ENCODE results near the gene MAP4.

DNA sequence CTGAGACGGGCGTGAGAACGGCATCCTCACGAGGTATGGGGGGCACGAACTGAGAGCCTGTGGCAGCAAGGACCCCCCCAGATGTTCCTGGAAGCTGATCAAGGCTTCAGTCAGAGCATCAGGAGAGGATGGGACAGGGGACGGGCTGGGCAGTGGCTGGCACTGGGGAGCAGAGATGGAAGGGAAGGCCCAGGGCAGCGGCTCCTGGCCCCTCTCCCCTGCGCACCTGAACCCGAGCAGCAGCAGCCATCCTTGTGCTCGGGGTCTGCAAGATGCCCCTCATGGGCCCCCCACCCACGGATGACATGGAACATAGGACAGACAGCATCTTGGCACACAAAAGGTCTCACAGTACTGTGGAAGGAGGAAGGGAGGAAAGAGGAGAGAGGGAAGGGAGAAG lies 161.9 kb downstream of the MAP4 start:
- TF ChIP-seq, protein P1, sequence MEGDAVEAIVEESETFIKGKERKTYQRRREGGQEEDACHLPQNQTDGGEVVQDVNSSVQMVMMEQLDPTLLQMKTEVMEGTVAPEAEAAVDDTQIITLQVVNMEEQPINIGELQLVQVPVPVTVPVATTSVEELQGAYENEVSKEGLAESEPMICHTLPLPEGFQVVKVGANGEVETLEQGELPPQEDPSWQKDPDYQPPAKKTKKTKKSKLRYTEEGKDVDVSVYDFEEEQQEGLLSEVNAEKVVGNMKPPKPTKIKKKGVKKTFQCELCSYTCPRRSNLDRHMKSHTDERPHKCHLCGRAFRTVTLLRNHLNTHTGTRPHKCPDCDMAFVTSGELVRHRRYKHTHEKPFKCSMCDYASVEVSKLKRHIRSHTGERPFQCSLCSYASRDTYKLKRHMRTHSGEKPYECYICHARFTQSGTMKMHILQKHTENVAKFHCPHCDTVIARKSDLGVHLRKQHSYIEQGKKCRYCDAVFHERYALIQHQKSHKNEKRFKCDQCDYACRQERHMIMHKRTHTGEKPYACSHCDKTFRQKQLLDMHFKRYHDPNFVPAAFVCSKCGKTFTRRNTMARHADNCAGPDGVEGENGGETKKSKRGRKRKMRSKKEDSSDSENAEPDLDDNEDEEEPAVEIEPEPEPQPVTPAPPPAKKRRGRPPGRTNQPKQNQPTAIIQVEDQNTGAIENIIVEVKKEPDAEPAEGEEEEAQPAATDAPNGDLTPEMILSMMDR (IDR thresholded peaks at IDR 0.05) = no peak
- TF ChIP-seq POLR2A (IDR thresholded peaks at IDR 0.05) = no peak

Data from Peyer's patch (tissue), 4 donors.